Muscle of leg (tissue), 16 donors: ENCODE measurements around the gene BLOC1S5. TPM values are rescaled to one million over a fixed set of nuclear protein-coding genes. Genes with fewer than 3 reads are reported as not detected.

Source experiments
- DNase-seq: peaks from one replicate; pipeline ENCODE4 v3.0.0; 2013
- H3K27ac ChIP-seq: one replicate; pipeline ENCODE4 v1.5.1; 2013; ENCODE audit warnings: mild to moderate bottlenecking, low read length, control low read depth
- H3K27me3 ChIP-seq: one replicate; pipeline ENCODE4 v1.6.1; 2013; ENCODE audit warnings: low read length; ENCODE audit not compliant: control insufficient read depth, insufficient read depth
- H3K36me3 ChIP-seq: one replicate; pipeline ENCODE4 v1.6.1; 2013; ENCODE audit warnings: low read length; ENCODE audit not compliant: control insufficient read depth, insufficient read depth
- H3K4me1 ChIP-seq: one replicate; pipeline ENCODE4 v1.6.1; 2013; ENCODE audit warnings: low read length; ENCODE audit not compliant: control insufficient read depth, insufficient read depth
- H3K4me3 ChIP-seq: one replicate; pipeline ENCODE4 v1.5.1; 2013; ENCODE audit warnings: low read length, control low read depth
- H3K9me3 ChIP-seq: replicated peaks from 2 replicates; pipeline ENCODE4 v1.6.1; 2013; ENCODE audit warnings: low read depth, low read length; ENCODE audit not compliant: control insufficient read depth
- WGBS: methylation state at CpG from one replicate; pipeline ENCODE4 v1.1.5; 2013; ENCODE audit warnings: missing lambda C conversion rate; ENCODE audit not compliant: insufficient coverage; 5-methylcytosine and 5-hydroxymethylcytosine counted together
- long read RNA-seq, 11 donors: transcript quantifications; one replicate each; lab custom pipeline, GENCODE V29; 2026
- polyA plus RNA-seq, 8 donors: library from polyadenylated mRNA; unstranded; fragments of 120-200 nt; gene quantifications; one replicate each; pipeline versions ENCODE4 v1.2.1 to v1.2.3, GENCODE V29; 2013; ENCODE audit warnings: inconsistent platforms in 1 of 8, low replicate concordance in 1 of 8; ENCODE audit not compliant: insufficient read length in 8 of 8, insufficient read depth in 1 of 8
- total RNA-seq: library from RNA; stranded (reverse); fragments of 120-200 nt; gene quantifications from one replicate; pipeline ENCODE4 v1.2.4, GENCODE V29; 2013

Gene BLOC1S5, protein sequence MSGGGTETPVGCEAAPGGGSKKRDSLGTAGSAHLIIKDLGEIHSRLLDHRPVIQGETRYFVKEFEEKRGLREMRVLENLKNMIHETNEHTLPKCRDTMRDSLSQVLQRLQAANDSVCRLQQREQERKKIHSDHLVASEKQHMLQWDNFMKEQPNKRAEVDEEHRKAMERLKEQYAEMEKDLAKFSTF
- 15.7 TPM for total RNA-seq
- 10 to 100 TPM; 10.0 to 13.5 (median 11.8) TPM for polyA plus RNA-seq
- long read RNA-seq, donor 1, partial matches to known transcripts: 0 of 2 reads
- long read RNA-seq, donor 1, other reads (novel, unspliced or antisense): 0 of 2 reads
- long read RNA-seq, donor 2: 0 reads
- long read RNA-seq, donor 3, transcript BLOC1S5-202 (5 exons, 2,684 nt): major isoform, 9 of 9 reads
- long read RNA-seq, donor 3, partial matches to known transcripts: 0 of 9 reads
- long read RNA-seq, donor 3, other reads (novel, unspliced or antisense): 0 of 9 reads
- long read RNA-seq, donor 4, transcript BLOC1S5-202 (5 exons, 2,684 nt): major isoform, 5 of 5 reads
- long read RNA-seq, donor 4, partial matches to known transcripts: 0 of 5 reads
- long read RNA-seq, donor 4, other reads (novel, unspliced or antisense): 0 of 5 reads
- long read RNA-seq, donor 5, transcript BLOC1S5-202 (5 exons, 2,684 nt): major isoform, 13 of 15 reads
- long read RNA-seq, donor 5, partial matches to known transcripts: 0 of 15 reads
- long read RNA-seq, donor 5, other reads (novel, unspliced or antisense): 0 of 15 reads
- long read RNA-seq, donor 6, transcript BLOC1S5-202 (5 exons, 2,684 nt): major isoform, 9 of 10 reads
- long read RNA-seq, donor 6, partial matches to known transcripts: 0 of 10 reads
- long read RNA-seq, donor 6, other reads (novel, unspliced or antisense): 0 of 10 reads
- long read RNA-seq, donor 7, transcript BLOC1S5-202 (5 exons, 2,684 nt): major isoform, 6 of 6 reads
- long read RNA-seq, donor 7, partial matches to known transcripts: 0 of 6 reads
- long read RNA-seq, donor 7, other reads (novel, unspliced or antisense): 0 of 6 reads
- long read RNA-seq, donor 8, transcript BLOC1S5-202 (5 exons, 2,684 nt): major isoform, 6 of 7 reads
- long read RNA-seq, donor 8, partial matches to known transcripts: 0 of 7 reads
- long read RNA-seq, donor 8, other reads (novel, unspliced or antisense): 0 of 7 reads
- long read RNA-seq, donor 9, partial matches to known transcripts: 0 of 4 reads
- long read RNA-seq, donor 9, other reads (novel, unspliced or antisense): 0 of 4 reads
- long read RNA-seq, donor 10, transcript BLOC1S5-202 (5 exons, 2,684 nt): major isoform, 10 of 10 reads
- long read RNA-seq, donor 10, partial matches to known transcripts: 0 of 10 reads
- long read RNA-seq, donor 10, other reads (novel, unspliced or antisense): 0 of 10 reads
- long read RNA-seq, donor 11, partial matches to known transcripts: 0 of 1 reads
- long read RNA-seq, donor 11, other reads (novel, unspliced or antisense): 0 of 1 reads

DNA sequence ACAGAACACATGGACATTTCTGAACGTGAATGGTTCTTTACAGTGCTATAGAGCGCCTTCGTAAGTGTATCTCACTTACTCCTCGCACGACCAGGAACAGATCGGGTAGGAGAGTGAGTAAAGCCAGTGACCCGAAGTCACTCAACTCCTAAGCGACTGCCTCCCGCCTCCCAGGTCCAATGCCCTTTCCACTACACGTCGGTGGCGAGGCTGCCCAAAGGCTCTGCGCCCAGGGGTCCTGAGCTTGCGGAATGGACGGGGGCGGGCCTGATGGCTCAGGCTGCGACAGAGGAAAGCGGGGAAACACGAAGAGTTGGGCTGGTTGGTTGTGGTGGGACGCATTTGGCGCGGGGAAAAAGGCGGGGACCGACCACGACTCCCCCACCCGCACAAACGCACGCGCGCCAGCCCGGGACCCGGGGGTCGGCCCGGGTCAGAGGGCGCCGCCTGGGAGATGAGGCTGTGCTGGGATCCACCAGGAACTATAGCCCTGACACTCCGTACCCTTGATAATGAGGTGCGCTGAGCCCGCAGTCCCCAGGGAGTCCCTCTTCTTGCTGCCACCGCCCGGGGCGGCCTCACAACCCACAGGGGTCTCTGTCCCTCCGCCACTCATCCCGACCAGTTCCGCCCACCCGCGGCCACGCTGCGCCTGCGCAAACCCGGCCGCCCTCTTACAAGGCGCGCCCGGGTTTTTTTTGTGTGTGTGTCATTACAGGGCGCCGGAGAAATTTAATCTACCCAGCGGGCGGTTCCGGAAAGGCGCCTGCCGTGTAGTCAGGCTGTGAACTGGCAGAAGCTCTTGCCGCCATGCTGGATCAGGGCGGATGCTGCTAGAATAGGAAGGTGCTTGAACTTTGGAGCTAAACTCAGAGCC, at the start of gene BLOC1S5:
Gene BLOC1S5, minus strand, starts transcription at position 629 of the 877 bp plus-strand sequence. Its CDS starts 13 bp downstream, at position 616.
- H3K9me3 ChIP-seq: no peaks in the 10 kb centered on the region
- H3K4me3 ChIP-seq: peak within 1 kb of the TSS; percentile 86
- H3K36me3 ChIP-seq: peaks cover 10% of the 10 kb centered on the region
- peak; percentile 99 for DNase-seq
- under 1% methylated on average over 34 of the region's 64 CpGs for WGBS
- peaks cover 2% of the 10 kb centered on the region for H3K4me1 ChIP-seq
- peak within 1 kb of the TSS; percentile 90 for H3K27ac ChIP-seq
- no peaks in the 10 kb centered on the region for H3K27me3 ChIP-seq

DNA sequence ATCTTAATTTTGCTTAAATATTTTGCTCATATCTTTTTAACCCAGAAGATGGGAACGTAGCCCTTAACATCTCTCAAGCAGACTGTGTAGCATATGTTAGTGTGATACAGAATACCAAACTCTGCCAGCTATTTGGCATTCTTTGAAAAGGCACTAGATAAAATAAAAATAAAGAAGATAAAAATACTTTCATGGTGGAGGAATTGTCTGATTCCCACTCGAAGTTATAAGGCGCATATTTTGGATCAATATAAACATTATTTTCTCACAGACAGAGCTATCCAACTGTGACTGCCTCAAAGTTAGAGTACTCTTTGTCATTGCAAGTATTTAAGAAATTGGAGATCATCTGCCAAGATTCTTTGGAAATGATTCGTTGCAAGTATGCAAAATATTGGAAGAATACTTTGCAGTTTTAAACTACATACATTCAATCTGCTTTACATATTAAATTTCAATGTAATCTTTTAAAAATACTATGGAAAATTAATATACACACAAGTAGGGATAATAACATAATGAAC, 49.0 kb upstream of the BLOC1S5 start:
- no peaks in the 10 kb centered on the region for H3K27me3 ChIP-seq
- H3K4me1 ChIP-seq: no peaks in the 10 kb centered on the region
- DNase-seq: peak; percentile 46
- no peaks in the 10 kb centered on the region for H3K9me3 ChIP-seq
- H3K27ac ChIP-seq: no peak overlapping the region
- no CpG with 5 or more reads among the region's 4 CpGs for WGBS
- no peak overlapping the region for H3K4me3 ChIP-seq
- no peaks in the 10 kb centered on the region for H3K36me3 ChIP-seq

- H3K4me3 ChIP-seq: no peak overlapping the region
- H3K27me3 ChIP-seq: peaks cover 4% of the 10 kb centered on the region
- no peaks in the 10 kb centered on the region for H3K36me3 ChIP-seq
- WGBS: no CpG with 5 or more reads among the region's 1 CpG
- H3K9me3 ChIP-seq: no peaks in the 10 kb centered on the region
- no peak overlapping the region for H3K27ac ChIP-seq
- DNase-seq: no peak
- no peaks in the 10 kb centered on the region for H3K4me1 ChIP-seq
Measured at GRCh38 chr6:8110725-8111124, 46.5 kb upstream of the BLOC1S5 start.

DNA sequence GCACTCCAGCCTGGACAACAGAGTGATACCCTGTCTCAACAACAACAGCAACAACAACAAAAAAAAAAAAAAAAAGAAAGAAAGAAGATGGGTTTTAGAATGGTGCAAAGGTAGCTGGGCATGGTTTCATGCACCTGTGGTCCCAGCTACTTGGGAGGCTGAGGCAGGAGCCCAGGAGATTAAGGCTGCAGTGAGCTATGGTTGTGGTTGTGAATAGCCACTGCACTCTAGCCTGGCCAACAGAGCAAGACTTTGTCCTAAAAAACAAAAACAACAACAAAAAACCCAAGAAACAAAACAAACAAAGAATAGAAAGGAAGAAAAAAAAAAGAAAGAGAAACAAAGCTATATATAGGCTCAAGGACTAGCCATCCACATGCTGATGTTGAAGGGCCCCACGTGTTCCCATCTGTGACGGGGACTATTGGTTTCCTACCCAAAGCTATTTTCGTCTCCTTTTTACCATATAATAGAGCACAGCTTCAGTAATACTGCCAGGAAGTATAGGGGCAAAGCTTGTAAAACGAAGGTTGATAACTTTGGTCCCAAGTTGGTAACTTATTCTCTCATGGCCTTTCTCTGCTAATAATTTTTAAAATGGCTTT, 46.0 kb upstream of the BLOC1S5 start:
- Histone ChIP-seq H3K4me1 (no peaks in the 10 kb centered on the region), H3K27ac (no peak overlapping the region), H3K27me3 (peaks cover 4% of the 10 kb centered on the region), H3K36me3 (no peaks in the 10 kb centered on the region), H3K9me3 (no peaks in the 10 kb centered on the region), H3K4me3 (no peak overlapping the region)
- WGBS: no CpG with 5 or more reads among the region's 4 CpGs
- DNase-seq: no peak

GRCh38 chr6:8108759-8109539, 44.8 kb upstream of the BLOC1S5 start:
- WGBS: 75% methylated on average over 12 of the region's 13 CpGs
- H3K9me3 ChIP-seq: no peaks in the 10 kb centered on the region
- no peaks in the 10 kb centered on the region for H3K4me1 ChIP-seq
- H3K4me3 ChIP-seq: no peak overlapping the region
- peaks cover 4% of the 10 kb centered on the region for H3K27me3 ChIP-seq
- no peaks in the 10 kb centered on the region for H3K36me3 ChIP-seq
- no peak for DNase-seq
- H3K27ac ChIP-seq: no peak overlapping the region

DNA sequence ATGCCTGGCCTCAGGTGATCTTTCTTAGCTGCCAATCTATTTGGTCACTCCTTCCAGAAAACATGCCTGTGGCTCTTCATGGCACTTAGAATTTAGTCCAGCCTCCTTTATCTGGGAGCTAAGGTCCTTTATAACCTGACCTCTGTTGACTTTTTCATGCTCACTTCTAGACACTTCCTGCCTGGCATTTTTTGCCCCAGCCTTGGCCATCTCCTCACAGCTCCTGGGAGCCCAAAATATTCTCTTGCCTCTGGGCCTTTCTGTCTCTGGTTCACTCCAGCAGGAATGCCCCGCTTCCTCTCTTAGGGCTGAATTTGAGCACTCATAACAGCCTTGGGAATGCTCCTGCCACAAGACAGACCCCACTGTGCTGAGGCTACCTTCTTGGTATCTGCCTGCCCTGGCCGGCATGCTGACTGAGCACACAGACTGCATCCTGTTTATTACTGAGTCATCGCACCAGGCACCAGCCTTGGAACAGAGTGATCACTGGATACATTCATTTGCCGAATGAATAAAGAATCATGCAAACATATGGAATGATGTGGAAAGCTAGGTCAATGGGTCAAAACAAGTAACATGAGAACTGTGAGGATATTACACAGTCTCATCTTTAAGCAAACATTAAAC, 44.0 kb upstream of the BLOC1S5 start:
- DNase-seq: no peak
- H3K9me3 ChIP-seq: no peaks in the 10 kb centered on the region
- H3K4me3 ChIP-seq: no peak overlapping the region
- no peak overlapping the region for H3K27ac ChIP-seq
- H3K36me3 ChIP-seq: no peaks in the 10 kb centered on the region
- H3K4me1 ChIP-seq: no peaks in the 10 kb centered on the region
- WGBS: 79% methylated on average over 3 of the region's 4 CpGs
- peaks cover 4% of the 10 kb centered on the region for H3K27me3 ChIP-seq

GRCh38 chr6:8105791-8106190, 41.6 kb upstream of the BLOC1S5 start:
- no peak for DNase-seq
- Histone ChIP-seq H3K36me3 (no peaks in the 10 kb centered on the region), H3K4me1 (peaks cover 4% of the 10 kb centered on the region)

GRCh38 chr6:8103726-8104125, 39.5 kb upstream of the BLOC1S5 start:
- H3K4me1 ChIP-seq: peaks cover 4% of the 10 kb centered on the region
- no peak overlapping the region for H3K4me3 ChIP-seq
- no peaks in the 10 kb centered on the region for H3K9me3 ChIP-seq
- H3K27ac ChIP-seq: no peak overlapping the region
- peaks cover 4% of the 10 kb centered on the region for H3K27me3 ChIP-seq
- H3K36me3 ChIP-seq: no peaks in the 10 kb centered on the region
- DNase-seq: no peak

More at GRCh38 chr6:8105791-8106190, 41.6 kb upstream of the BLOC1S5 start:
- Histone ChIP-seq H3K9me3 (no peaks in the 10 kb centered on the region), H3K4me3 (no peak overlapping the region), H3K27me3 (peaks cover 4% of the 10 kb centered on the region), H3K27ac (no peak overlapping the region)
